Measurements from ENCODE around the gene FBXO4.

Gene FBXO4, protein sequence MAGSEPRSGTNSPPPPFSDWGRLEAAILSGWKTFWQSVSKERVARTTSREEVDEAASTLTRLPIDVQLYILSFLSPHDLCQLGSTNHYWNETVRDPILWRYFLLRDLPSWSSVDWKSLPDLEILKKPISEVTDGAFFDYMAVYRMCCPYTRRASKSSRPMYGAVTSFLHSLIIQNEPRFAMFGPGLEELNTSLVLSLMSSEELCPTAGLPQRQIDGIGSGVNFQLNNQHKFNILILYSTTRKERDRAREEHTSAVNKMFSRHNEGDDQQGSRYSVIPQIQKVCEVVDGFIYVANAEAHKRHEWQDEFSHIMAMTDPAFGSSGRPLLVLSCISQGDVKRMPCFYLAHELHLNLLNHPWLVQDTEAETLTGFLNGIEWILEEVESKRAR

DNA sequence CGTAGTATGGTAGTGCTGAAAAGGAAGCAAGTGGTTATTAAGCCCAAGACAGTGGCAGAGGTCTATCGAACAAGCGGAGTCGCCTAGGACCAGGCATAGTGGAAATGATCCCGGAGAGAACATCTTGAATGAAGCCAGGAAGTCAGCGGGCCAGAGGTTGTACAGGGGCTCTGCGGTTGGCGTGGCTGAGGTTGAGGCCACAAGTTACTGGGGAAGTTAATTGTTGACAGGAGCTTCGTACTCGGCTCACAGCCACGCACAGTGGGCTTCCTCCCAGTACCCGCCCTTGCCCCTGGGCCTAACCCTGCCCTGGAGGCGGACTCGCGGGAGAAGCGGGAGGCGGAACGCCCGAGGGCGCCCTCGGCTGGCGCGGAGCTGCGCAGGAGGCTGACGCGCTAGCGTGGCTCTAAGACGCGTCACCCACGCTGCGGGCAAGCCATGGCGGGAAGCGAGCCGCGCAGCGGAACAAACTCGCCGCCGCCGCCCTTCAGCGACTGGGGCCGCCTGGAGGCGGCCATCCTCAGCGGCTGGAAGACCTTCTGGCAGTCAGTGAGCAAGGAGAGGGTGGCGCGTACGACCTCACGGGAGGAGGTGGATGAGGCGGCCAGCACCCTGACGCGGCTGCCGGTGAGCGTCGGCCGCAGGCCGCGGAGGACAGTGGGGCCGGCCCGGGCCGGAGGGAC, at the start of gene FBXO4:
TSS of gene FBXO4 (plus strand) at position 410 of the 683 bp plus-strand sequence. CDS start at position 439, 29 bp downstream.
- peak; percentile 84 for DNase-seq (ENCODE audit: low spot score)

DNA sequence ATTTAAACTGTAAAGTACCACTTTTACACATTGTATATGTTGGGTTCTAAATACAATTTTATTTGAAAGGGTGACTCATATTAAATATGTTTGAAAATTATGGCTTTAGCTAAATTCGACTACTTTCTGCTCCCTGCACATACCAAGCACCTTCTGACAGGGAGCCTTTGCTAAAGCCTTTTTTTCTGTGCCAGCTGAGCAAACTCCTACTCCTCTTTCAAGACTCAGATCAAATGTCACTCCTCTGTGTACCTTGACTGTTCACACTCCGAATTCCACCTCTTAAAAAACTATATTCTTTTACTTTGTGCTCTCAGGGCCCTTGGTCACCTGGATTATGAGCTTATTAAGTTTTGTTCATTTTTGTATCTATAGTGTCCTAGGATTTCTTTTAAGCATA, 48.4 kb upstream of the FBXO4 start:
- no peak for DNase-seq (ENCODE audit: low spot score)

DNA sequence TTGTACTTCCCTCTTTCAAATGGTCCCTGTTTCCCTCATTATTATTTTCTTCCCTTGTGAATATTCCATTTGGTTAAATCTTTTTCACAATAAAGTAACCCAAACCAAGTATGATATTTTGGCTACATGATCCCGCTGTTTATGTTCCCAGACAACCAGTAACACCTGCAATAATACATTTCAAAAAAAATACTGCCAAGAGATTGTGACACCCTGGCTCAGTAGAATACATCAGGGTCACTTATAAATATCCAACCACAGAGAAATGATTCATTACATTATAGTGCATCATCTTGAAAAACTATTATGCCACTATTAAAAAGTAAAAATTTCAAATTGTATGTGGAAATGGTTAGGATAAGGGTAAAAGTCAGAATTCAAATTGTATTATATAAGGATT, 47.7 kb upstream of the FBXO4 start:
- DNase-seq (ENCODE audit: low spot score) = no peak

DNA sequence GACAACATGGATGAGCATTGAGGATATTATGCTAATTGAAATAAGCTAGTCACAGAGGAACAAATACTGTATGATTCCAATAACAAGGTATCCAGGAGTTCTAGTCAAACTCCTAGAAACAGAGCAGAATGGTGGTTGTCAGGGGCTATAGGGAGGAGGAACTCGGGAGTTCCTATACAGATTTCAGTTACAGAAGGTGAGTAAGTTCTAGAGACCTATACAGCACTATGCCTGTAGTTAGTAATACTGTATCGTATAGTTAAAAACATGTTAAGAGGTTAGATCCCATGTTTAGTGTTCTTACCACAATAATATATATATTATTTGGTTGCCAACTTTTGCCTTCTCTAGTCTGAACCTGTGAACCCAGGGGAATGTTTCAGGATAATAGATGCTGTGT, 46.9 kb upstream of the FBXO4 start:
- DNase-seq (ENCODE audit: low spot score) = no peak

DNA sequence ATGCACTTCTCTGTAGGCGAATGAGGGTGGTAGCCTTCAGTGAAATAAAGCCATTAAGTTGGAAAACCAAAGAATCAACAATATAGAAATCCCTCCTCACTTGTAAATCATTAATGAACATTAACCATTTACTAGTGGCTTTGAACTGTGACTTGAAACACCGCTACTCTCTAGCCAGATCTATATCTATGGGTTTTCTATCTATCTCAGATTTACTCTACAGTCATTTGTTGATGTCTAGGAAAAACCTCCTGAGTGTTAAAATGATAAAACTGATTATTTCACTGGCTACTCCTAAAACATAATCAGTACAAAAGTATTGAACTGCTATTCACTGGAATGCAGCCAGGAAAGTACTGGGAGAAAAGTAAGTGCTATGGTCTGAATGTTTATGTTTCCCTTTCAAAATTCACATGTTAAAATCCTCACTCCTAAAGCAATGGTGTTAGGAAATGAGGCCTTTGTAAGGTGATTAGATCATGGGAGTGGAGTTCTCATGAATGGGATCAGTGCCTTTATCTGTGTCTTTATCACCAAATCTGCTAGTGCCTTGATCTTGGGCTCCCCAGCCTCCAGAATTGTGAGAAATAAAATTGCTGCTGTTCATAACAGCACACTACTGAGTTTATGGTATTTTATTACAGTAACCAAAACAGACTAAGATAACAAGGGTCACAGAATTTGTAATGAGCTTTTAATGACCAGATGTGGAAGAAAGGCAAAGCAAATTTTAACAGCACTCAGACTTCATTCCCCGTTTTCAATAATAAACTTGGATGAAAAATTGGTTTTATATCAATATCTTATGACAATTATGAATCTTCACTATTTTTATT, 46.2 kb upstream of the FBXO4 start:
- no peak for DNase-seq (ENCODE audit: low spot score)

DNA sequence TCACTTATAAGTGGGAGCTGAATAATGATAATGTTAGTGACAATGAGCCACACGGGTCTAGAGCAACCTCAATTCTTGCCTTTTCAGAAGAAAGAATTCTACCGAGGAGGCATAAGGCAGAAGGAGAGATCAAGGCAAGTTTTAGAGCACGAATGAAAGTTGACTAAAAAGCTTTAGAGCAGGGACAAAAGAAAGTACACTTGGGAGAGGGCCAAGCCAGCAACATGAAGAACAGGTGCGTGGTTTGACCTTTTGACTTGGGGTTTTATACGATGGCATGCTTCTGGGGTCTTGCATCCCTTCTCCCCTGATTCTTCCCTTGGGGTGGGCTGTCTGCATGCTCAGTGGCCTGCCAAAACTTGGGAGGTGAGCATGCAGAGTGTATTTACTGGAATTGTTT, 42.3 kb upstream of the FBXO4 start:
- DNase-seq (ENCODE audit: low spot score) = no peak

DNA sequence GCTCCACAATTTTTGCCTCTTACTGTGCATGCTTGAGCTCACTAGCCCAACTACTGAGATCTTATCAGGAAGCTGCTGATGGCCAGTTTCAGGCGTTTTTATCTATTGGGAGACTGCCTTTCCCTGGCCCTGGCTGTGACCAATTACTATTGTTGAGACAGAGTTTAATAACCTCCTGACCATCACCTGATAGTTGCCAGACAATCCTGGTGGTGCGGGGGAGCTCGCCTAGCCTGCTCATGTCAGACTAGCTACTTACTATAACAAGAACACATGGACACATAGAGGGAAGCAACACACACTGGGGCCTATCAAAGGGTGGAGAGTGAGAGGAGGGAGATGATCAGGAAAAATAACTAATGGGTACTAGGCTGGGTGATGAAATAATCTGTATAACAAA, 41.8 kb upstream of the FBXO4 start:
- no peak for DNase-seq (ENCODE audit: low spot score)

DNA sequence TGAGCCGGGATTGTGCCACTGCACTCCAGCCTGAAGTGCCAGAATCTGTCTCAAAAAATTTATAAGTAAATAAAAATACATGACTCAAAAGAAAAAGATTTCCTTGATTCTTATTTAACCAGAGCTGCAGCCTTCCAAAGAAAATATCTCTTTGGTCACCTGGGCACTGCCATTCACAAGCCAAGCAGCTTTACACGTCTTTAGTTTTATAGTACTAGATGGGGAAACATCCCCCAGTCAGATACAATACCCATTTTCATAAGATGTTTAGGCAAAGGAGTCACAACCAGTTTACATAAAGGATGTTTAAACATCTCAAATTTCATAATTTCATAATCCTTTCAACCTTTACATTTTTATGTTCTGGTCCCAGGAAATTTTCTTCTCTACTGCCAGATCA, 41.1 kb upstream of the FBXO4 start:
- no peak for DNase-seq (ENCODE audit: low spot score)

DNA sequence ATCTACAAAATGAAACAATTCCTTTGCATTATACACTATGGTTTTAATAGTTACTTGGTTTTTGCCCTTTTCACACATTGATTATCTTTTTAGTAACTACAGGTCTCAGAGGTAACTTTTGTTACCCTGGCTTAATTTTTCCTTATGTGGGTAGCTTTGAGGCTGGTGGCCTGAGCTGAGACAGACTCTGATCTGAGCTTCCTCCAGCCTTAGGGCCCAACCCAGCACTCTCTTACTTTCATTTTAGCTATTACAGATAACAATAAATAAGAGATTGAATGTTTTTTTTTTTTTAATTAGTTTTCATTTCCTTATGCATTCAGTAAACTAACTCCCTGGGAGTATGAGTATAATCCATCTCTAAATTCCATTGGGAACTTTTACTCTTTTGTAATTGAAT, 39.8 kb upstream of the FBXO4 start:
- DNase-seq (ENCODE audit: low spot score) = no peak

DNA sequence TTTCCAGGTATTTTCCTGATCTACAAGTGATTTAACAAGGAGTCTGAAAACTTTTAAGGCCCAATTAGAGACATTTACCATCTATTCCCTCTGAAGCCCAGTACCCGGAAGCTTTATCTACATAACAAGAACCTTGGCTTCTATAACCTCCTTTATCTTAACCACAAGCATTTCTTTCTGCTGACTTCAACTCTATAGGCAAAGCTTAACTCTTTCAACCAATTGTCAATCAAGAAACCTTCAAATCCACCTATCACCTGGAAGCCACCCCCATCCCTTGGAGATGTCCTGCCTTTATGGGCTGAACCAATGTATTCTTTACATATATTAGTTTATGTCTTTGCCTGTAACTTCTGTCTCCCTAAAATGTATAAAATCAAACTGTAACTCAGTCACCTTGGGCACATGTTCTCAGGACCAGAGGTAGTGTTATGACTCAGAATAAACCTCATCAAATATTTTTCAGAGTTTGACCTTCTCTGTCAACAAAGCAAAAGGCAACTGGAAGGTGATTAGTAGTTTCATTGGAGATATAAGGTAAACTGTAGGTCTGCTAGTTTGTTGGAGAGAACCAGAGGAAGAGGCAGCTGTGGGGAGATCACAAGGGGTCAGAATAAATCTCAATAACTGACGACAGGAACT, 33.9 kb upstream of the FBXO4 start:
- DNase-seq (ENCODE audit: low spot score) = no peak

DNA sequence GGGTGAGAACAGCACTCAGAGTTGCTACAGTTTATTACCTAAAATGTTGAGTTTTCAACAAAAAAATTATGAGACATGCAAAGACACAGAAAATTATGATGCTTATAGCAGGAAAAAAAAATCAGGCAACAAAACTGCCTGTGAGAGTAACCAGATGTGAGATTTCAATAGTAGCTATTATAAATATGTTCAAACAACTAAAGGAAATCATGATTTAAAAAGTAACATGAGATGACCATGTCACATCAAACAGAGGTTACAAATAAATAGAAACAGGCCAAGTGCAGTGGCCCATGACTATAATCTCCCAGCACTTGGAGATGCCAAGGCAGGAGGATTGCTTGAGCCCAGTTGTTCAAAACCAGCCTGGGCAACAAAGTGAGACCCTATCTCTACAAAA, 33.0 kb upstream of the FBXO4 start:
- no peak for DNase-seq (ENCODE audit: low spot score)

DNA sequence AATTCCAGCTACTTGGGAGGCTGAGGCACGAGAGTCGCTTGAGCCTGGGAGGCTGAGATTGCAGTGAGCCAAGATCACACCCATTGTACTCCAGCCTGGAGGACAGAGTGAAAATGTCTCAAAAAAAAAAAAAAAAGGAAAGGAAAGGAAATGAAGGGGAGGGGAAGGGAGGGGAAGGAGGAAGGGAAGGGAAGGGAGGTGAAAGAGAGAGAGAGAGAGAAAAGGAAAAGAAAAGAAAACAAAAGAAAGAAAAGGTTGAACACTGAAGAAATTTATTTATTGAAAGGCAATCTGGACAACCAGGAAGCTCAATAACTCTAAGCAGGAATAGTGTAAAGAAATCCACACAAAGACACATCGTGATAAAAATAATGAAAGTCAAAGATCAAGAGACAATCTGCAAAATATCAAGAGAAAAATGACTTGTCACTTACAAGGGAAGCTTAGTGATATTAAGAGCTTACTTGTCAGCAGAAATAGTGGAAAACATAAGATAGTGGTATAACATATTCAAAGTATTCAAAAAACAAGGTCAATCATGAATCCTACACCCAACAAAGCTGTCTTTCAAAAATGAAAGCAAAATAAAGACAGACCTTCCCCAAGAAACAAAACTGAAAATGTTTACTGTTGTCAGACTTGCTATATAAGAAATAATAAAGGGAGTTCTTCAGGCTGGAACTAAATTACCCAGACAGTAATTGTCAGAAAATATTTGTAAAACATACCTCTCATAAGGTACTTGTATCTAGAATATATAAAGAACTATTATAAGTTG, 31.8 kb upstream of the FBXO4 start:
- DNase-seq (ENCODE audit: low spot score) = no peak

DNA sequence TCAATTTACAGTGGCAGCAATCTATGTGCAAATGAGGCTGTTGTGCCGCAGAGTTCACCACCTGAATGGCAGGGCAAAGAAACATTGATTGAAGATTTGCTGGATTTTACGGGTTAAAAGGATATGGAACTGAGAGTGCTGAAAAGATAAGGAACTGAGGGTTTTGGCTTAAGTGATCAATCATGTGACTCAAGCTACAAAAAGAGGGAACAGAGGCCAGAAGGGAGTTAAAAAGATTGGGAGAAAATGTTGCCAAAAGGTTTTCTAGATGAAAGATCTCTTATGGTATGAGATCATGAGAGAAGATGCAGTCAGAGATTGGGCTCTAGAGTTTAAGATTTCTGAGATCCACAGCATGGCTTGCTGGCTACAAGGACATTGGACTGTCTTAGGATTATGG, 28.9 kb upstream of the FBXO4 start:
- DNase-seq (ENCODE audit: low spot score) = no peak

DNA sequence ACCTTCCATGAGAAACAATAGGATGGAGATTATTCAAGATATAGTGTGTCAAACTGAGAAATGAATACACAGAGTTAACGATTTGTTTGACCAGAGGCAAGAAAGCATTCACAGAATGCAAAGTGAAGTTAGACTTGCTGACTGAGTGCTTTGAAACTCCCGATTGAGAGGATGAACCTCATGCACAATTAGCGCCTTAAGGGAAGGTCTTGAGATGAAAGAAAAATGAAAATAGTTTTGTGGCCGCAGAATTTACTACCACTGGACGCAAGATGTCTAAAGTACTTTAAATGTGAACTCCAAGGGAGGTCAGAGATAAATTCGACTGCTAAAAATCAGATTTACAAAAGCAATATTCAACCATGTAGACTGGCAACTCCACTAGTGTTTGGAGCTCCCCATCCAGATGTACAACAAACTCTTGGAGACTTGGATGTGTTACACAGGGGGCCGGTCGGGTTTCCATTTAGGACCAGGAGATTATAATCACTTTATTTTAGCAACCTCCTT, 21.6 kb upstream of the FBXO4 start:
- no peak for DNase-seq (ENCODE audit: low spot score)

DNA sequence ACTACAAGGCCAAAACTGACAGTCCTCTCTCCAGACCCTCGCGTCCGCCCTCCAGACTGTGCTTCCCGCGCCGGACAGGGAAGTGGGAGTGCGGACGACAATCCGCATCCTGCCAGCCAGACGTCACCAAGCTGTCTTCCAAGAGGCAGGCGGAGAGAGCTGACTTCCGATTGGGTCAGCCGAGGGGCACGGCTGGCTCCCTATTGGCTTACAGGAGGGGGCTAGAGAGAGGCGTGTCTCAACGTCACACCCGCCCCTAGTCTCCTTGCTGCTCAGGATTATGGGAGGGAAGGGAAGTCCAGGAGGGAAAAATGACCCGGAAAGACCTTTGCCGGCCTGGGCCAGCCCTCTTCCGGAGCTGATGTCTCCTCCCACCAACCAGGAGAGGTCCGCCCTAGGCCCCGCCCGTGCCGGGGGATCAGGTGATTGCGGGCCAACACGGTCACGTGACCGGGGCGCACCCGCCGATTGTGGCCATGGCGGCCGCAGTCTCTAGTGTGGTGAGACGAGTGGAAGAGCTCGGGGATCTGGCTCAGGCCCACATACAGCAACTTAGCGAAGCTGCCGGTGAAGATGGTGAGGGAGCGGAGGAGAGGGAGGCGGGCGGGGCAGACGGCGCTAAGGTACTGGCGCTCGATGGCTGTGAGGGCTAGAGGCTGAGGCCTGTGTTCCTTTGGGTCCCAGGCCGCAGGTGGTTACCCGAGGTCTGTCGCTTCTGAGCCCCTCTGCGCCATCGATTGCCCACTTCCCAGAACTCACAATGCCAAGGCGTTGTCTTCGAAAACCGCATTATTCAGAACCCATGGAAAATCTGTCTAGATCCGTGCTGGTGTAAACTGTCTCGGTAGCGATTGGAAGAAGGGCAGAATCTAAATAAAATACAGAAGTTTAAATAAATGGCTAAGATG, 20.9 kb upstream of the FBXO4 start, which contains the start of gene RIMOC1:
TSS of gene RIMOC1 (plus strand) at position 453 of the 908 bp plus-strand sequence. CDS start at position 477, 24 bp downstream.
- peak; percentile 98 for DNase-seq (ENCODE audit: low spot score)

DNA sequence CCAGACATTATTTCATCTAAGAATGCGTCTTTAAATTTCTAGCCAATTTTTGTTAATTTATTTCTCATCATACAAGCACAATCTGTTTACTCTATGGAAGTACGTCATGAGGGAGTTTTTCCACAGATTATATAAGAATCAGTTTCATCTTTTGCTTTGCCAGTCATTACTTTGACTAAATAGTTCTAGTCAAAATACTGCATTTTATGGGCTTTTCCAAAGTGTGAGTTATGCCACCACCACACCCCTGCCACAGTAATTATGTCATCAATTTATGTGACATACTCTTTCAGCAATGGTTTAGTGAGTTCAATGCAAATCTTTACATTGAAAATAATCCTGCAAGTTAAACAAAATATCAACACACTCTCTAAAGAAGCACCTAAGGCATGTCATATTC, 18.9 kb upstream of the FBXO4 start:
- no peak for DNase-seq (ENCODE audit: low spot score)

DNA sequence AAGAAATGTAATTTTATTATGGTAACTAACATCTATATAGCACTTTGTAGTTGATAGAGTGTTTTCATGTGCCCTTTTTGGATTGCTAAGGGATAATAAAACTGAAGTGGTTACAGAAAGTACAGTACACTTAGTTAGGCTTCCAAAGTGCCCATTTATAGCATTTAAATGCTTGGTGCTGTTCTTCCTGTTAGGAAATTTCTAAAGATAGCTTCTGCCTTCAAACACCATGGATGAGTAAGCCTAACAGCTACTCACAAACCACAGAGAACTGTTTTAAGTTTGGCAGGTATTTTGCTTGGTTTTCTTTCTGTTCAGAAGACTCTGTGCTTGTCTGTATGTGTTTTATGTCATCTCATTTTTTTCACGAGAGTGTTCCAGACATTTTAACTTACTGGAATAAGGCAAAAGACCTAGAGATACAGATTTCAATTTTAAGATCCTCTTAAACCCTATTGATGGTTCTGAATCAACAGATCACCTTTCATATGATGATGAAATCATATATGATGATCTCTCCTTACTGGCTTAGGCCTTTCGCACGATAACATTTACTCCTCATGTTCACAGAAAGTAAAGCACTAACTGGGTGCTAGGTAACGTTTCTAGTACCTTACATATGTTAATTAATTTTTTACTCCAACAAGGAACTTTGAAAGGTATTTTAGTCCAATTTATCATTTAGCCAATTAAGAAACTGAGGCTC, 16.6 kb upstream of the FBXO4 start:
- DNase-seq (ENCODE audit: low spot score) = no peak

DNA sequence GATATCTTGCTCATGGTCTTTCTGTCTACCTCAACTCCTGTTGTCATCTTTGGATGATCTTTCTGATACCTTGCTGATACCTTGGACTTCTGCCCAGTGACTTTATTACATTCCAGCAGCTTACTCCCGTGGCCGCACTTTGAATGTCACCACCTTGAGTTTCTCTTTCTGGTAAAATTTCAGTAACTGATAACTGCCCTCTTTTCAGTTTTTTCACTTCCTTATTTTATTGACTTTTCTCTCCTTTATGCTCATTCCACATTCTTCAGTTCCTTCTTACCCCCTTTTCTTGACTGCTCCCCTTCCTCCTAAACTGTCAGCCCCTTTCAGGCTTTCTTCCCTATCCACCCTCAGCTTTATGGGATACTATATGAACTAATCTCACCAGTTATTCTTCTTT, 7.0 kb upstream of the FBXO4 start:
- no peak for DNase-seq (ENCODE audit: low spot score)

DNA sequence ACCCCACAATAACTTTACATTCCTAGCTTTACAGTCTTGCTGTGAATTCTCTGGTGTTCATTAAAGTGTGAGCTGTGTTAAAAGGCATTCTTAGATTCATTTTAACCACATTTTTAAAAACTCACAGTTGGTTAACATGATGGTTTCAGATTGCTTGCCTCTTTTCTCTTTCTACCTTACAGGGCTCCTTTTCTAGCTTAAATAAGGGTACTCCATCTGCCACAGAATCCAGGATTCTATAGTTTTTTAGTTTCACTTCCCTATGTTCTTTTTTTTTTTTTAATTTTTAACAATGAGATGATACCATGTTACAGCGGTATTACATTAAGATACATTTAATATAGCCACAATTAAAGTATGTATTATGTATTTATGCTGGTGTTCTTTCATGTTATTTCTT, 3.9 kb upstream of the FBXO4 start:
- no peak for DNase-seq (ENCODE audit: low spot score)
